A673 (cell line): ENCODE data around the gene ZFYVE9. TPM values are rescaled to one million over a fixed set of nuclear protein-coding genes. Genes with fewer than 3 reads are reported as not detected.

ENCODE experiments used
- BruUV-seq: library from RNA; stranded (reverse); fragments of 400-500 nt; replicated peaks from 2 replicates; lab custom pipeline; 2021; lab: Mats Ljungman, UMichigan
- CTCF ChIA-PET: fragments of 300-600 bp; sonication (Branson Sonifier 250); formaldehyde crosslinking; loops from one replicate; lab custom pipeline; 2022; ENCODE audit warnings: antibody characterized with exemption; lab: Charles Lee
- POLR2A ChIA-PET: fragments of 300-600 bp; sonication (Branson Sonifier 250); formaldehyde crosslinking; loops from one replicate; lab custom pipeline; 2022; ENCODE audit warnings: antibody characterized with exemption; ENCODE audit not compliant: low non-redundant PET; lab: Charles Lee
- DNase-seq: peaks from one replicate; pipeline ENCODE4 v3.0.0-alpha.2; 2015; ENCODE audit warnings: low spot score
- H3K27ac ChIP-seq: fragments of 200-600 bp; sonication (generic); 2 replicates; pipeline ENCODE4 v1.5.1; 2016; ENCODE audit warnings: mixed run types, low read depth, mild to moderate bottlenecking, mixed read lengths, antibody characterized with exemption, low read length; ENCODE audit not compliant: poor library complexity, severe bottlenecking
- H3K27me3 ChIP-seq: fragments of 200-600 bp; sonication (generic); replicated peaks from 2 replicates; pipeline ENCODE4 v1.6.1; 2017; ENCODE audit warnings: mixed run types, low read depth, mild to moderate bottlenecking, mixed read lengths, antibody characterized with exemption, low read length; ENCODE audit not compliant: insufficient read depth, poor library complexity
- H3K36me3 ChIP-seq: fragments of 200-600 bp; sonication (generic); 2 replicates; pipeline ENCODE4 v1.6.1; 2016; ENCODE audit warnings: mixed run types, mild to moderate bottlenecking, mixed read lengths, antibody characterized with exemption, low read length; ENCODE audit not compliant: insufficient read depth, poor library complexity, severe bottlenecking
- H3K4me1 ChIP-seq: fragments of 200-600 bp; sonication (generic); 2 replicates; pipeline ENCODE4 v1.6.1; 2017; ENCODE audit warnings: mixed run types, mild to moderate bottlenecking, mixed read lengths, antibody characterized with exemption, low read length; ENCODE audit not compliant: insufficient read depth, poor library complexity, severe bottlenecking
- H3K4me3 ChIP-seq: fragments of 200-600 bp; sonication (generic); 2 replicates; pipeline ENCODE4 v1.5.1; 2016; ENCODE audit warnings: low read depth, mixed run types, mild to moderate bottlenecking, mixed read lengths, low read length; ENCODE audit not compliant: poor library complexity, severe bottlenecking
- H3K9me3 ChIP-seq: fragments of 200-600 bp; sonication (generic); 2 replicates; pipeline ENCODE4 v1.6.1; 2016; ENCODE audit warnings: mixed run types, low read depth, mild to moderate bottlenecking, mixed read lengths, antibody characterized with exemption, low read length; ENCODE audit not compliant: poor library complexity, severe bottlenecking
- CTCF ChIP-seq: fragments of 300-800, 200-600 bp; sonication (generic); conservative IDR thresholded peaks from 2 replicates; pipeline ENCODE4 v1.5.1; 2017; ENCODE audit warnings: low read depth, mild to moderate bottlenecking, antibody characterized with exemption, low read length, moderate library complexity, mixed read lengths
- EZH2 ChIP-seq: fragments of 200-600 bp; sonication (generic); IDR thresholded peaks from 2 replicates; pipeline ENCODE4 v1.6.1; 2017; ENCODE audit warnings: borderline replicate concordance, low read depth, mild to moderate bottlenecking, mixed read lengths, antibody characterized with exemption, low read length; ENCODE audit not compliant: poor library complexity, severe bottlenecking
- intact Hi-C: fragments of 100-400 bp; cut with micrococcal nuclease; formaldehyde crosslinking; loops from one replicate; pipeline ENCODE4 v1.10.0; 2022; ENCODE audit not compliant: unreplicated experiment
- total RNA-seq: library from RNA; stranded (reverse); gene quantifications from 2 replicates; pipeline ENCODE4 v1.2.3, GENCODE V29; 2021

ZFYVE9 gene
- total RNA-seq, 1 experiment from 2014 or later = 19.6 TPM

GRCh38 chr1:52321061-52321460 is 179.2 kb downstream of the ZFYVE9 start:
- no peak overlapping the region for H3K27ac ChIP-seq
- intact Hi-C loops = no loop called here
- no peaks in the 10 kb centered on the region for H3K27me3 ChIP-seq
- DNase-seq = no peak
- POLR2A ChIA-PET = no interaction called here
- BruUV-seq = no TSS peak
- CTCF ChIA-PET = no interaction called here
- no peak overlapping the region for H3K4me3 ChIP-seq
- H3K9me3 ChIP-seq = no peaks in the 10 kb centered on the region
- H3K4me1 ChIP-seq = peaks cover 1% of the 10 kb centered on the region
- TF ChIP-seq EZH2 (no peak), CTCF (no peak)
- no peaks in the 10 kb centered on the region for H3K36me3 ChIP-seq

- Histone ChIP-seq H3K4me1 (peaks cover 14% of the 10 kb centered on the region), H3K27ac (no peak overlapping the region), H3K4me3 (no peak overlapping the region), H3K9me3 (no peaks in the 10 kb centered on the region), H3K27me3 (no peaks in the 10 kb centered on the region), H3K36me3 (no peaks in the 10 kb centered on the region)
- no peak for TF ChIP-seq CTCF
- TF ChIP-seq EZH2 = no peak
- intact Hi-C loops = no loop called here
- CTCF ChIA-PET = no interaction called here
- DNase-seq = no peak
- POLR2A ChIA-PET = no interaction called here
- no TSS peak for BruUV-seq
Observed at GRCh38 chr1:52323731-52324130, 181.8 kb downstream of the ZFYVE9 start.

- Histone ChIP-seq H3K4me3 (no peak overlapping the region), H3K27me3 (no peaks in the 10 kb centered on the region), H3K27ac (no peak overlapping the region), H3K9me3 (no peaks in the 10 kb centered on the region), H3K4me1 (peaks cover 18% of the 10 kb centered on the region), H3K36me3 (no peaks in the 10 kb centered on the region)
- no TSS peak for BruUV-seq
- intact Hi-C loops = no loop called here
- ChIA-PET POLR2A (interaction anchor here (0.6 kb wide), 1 partner anchor 484 kb away, joined by 4 read pairs; no protein-coding TSS in a partner anchor), CTCF (no interaction called here)
- TF ChIP-seq EZH2 (no peak), CTCF (no peak)
- DNase-seq = peak; percentile 91
Observed at GRCh38 chr1:52325786-52326185, 183.9 kb downstream of the ZFYVE9 start.
